Endothelial cell of umbilical vein (primary cell): ENCODE measurements around the gene NTNG1. TPM values are rescaled to one million over a fixed set of nuclear protein-coding genes. Genes with fewer than 3 reads are reported as not detected.

ENCODE experiments used
- BruUV-seq: library from RNA; stranded (reverse); fragments of 400-500 nt; replicated peaks from 2 replicates; lab custom pipeline; 2021; lab: Mats Ljungman, UMichigan
- CTCF ChIA-PET: fragments of 300-600, 350-600 bp; sonication (Branson Sonifier 250); formaldehyde crosslinking; loops from one replicate; lab custom pipeline; 2021; ENCODE audit warnings: antibody characterized with exemption, inconsistent platforms; lab: Charles Lee
- POLR2A ChIA-PET: fragments of 300-600, 350-600 bp; sonication (Branson Sonifier 250); formaldehyde crosslinking; loops from one replicate; lab custom pipeline; 2021; ENCODE audit warnings: antibody characterized with exemption, inconsistent platforms; lab: Charles Lee
- DNase-seq: peaks from one replicate; pipeline ENCODE4 v3.0.0-alpha.2; 2011; ENCODE audit warnings: low read depth, low spot score
- FAIRE-seq: peaks from 2 replicates; lab custom pipeline; 2011; peaks lifted over from hg19 to GRCh38; lab: Jason Lieb, UNC
- H2AFZ ChIP-seq: 2 replicates; pipeline ENCODE4 v1.6.0; 2012; ENCODE audit warnings: low read depth, low read length, control low read depth, inconsistent platforms
- H3K27ac ChIP-seq: 2 replicates; pipeline ENCODE4 v1.5.1; 2011; ENCODE audit warnings: low read depth, mild to moderate bottlenecking, control low read depth, low read length, moderate library complexity; ENCODE audit not compliant: insufficient read depth
- H3K27me3 ChIP-seq, 2 experiments: 2 replicates each; pipeline versions ENCODE4 v1.6.0 to v1.6.1; 2011; ENCODE audit warnings: low read length in 2 of 2, mixed read lengths in 1 of 2; ENCODE audit not compliant: control insufficient read depth in 2 of 2, insufficient read depth in 2 of 2
- H3K36me3 ChIP-seq, 2 experiments: 2 replicates in 1 of 2; 3 replicates in 1 of 2; pipeline ENCODE4 v1.5.1; 2011; ENCODE audit warnings: low read length in 2 of 2, mild to moderate bottlenecking in 1 of 2, moderate library complexity in 1 of 2; ENCODE audit not compliant: control insufficient read depth in 2 of 2, insufficient read depth in 2 of 2; ENCODE audit errors: extremely low read depth in 1 of 2
- H3K4me1 ChIP-seq: 3 replicates; pipeline ENCODE4 v1.5.1; 2011; ENCODE audit warnings: mild to moderate bottlenecking, low read length; ENCODE audit not compliant: control insufficient read depth, insufficient read depth; ENCODE audit errors: extremely low read depth
- H3K4me2 ChIP-seq: 2 replicates; pipeline ENCODE4 v1.6.1; 2011; ENCODE audit warnings: low read length, control low read depth, mixed read lengths; ENCODE audit not compliant: insufficient read depth
- H3K4me3 ChIP-seq, 3 experiments: fragments of 200-600 bp in 1 of 3; sonication (generic), shearing (Covaris generic) in 1 of 3; replicated peaks in 1 of 3; 2 replicates each; pipeline ENCODE4 v1.5.1; 2011 to 2016; ENCODE audit warnings: control low read depth in 3 of 3, low read length in 3 of 3, mild to moderate bottlenecking in 2 of 3, inconsistent platforms in 1 of 3, low read depth in 1 of 3, moderate library complexity in 1 of 3; ENCODE audit not compliant: insufficient read depth in 1 of 3
- H3K79me2 ChIP-seq: 2 replicates; pipeline ENCODE4 v1.6.0; 2012; ENCODE audit warnings: low read length, inconsistent platforms; ENCODE audit not compliant: control insufficient read depth, insufficient read depth
- H3K9ac ChIP-seq: replicated peaks from 2 replicates; pipeline ENCODE3; 2011; ENCODE audit warnings: low read length, control low read depth; ENCODE audit not compliant: insufficient read depth; ENCODE audit errors: extremely low read depth
- H3K9me1 ChIP-seq: replicated peaks from 3 replicates; pipeline ENCODE4 v1.6.0; 2011; ENCODE audit warnings: mild to moderate bottlenecking, low read length; ENCODE audit not compliant: control insufficient read depth, insufficient read depth; ENCODE audit errors: extremely low read depth
- H3K9me3 ChIP-seq: replicated peaks from 2 replicates; pipeline ENCODE4 v1.5.1; 2012; ENCODE audit warnings: low read length, inconsistent platforms; ENCODE audit not compliant: control insufficient read depth, insufficient read depth
- H4K20me1 ChIP-seq: replicated peaks from 2 replicates; pipeline ENCODE3; 2011; ENCODE audit warnings: mild to moderate bottlenecking, low read length; ENCODE audit not compliant: control insufficient read depth, insufficient read depth; ENCODE audit errors: extremely low read depth
- CTCF ChIP-seq, 2 donors: IDR thresholded peaks; 1 replicate in 1 of 2; 2 replicates in 1 of 2; pipeline ENCODE4 v1.5.1; 2011; ENCODE audit warnings: low read length in 2 of 2, mild to moderate bottlenecking in 2 of 2, moderate library complexity in 2 of 2, control low read depth in 1 of 2, inconsistent platforms in 1 of 2, low read depth in 1 of 2; ENCODE audit not compliant: insufficient read depth in 1 of 2; ENCODE audit errors: extremely low read depth in 1 of 2
- EZH2 ChIP-seq: IDR thresholded peaks from 2 replicates; pipeline ENCODE4 v1.6.1; 2012; ENCODE audit warnings: borderline replicate concordance, low read depth, mild to moderate bottlenecking, moderate library complexity, low read length, inconsistent platforms; ENCODE audit not compliant: severe bottlenecking
- FOS ChIP-seq: IDR thresholded peaks from 2 replicates; pipeline ENCODE4 v1.6.1; 2011; ENCODE audit warnings: mild to moderate bottlenecking, low read length, moderate library complexity, borderline replicate concordance; ENCODE audit not compliant: insufficient read depth
- GATA2 ChIP-seq: IDR thresholded peaks from 2 replicates; pipeline ENCODE4 v1.7.0; 2011; ENCODE audit warnings: low read depth, mild to moderate bottlenecking, moderate library complexity, mixed read lengths, low read length; ENCODE audit not compliant: insufficient read length, insufficient read depth
- JUN ChIP-seq: IDR thresholded peaks from 2 replicates; pipeline ENCODE4 v1.6.1; 2011; ENCODE audit warnings: borderline replicate concordance, low read depth; ENCODE audit not compliant: insufficient read length, insufficient read depth
- MYC ChIP-seq: IDR thresholded peaks from one replicate; pipeline ENCODE4 v1.6.1; 2011; ENCODE audit warnings: mild to moderate bottlenecking, low read depth, low read length
- POLR2A ChIP-seq: IDR thresholded peaks from 2 replicates; pipeline ENCODE4 v1.6.1; 2012; ENCODE audit warnings: low read depth, mild to moderate bottlenecking, control low read depth, low read length
- POLR2AphosphoS5 ChIP-seq: IDR thresholded peaks from 2 replicates; pipeline ENCODE4 v1.6.1; 2012; ENCODE audit warnings: low read depth, mild to moderate bottlenecking, control low read depth, low read length, moderate library complexity; ENCODE audit not compliant: insufficient read depth
- dilution Hi-C: fragments of 300-500 bp; cut with MboI; formaldehyde crosslinking; loops from one replicate; pipeline ENCODE4 v1.15.0; 2019; ENCODE audit warnings: low sequenced_read_pairs; ENCODE audit not compliant: extremely low pct_ligation_motif_present
- intact Hi-C: fragments of 100-400 bp; cut with micrococcal nuclease; formaldehyde crosslinking; loops from one replicate; pipeline ENCODE4 v1.10.0; 2022
- polyA plus RNA-seq, 4 experiments: library from polyadenylated mRNA; depleted of rRNA in 3 of 4; stranded (reverse) in 3 of 4; unstranded in 1 of 4; fragments of >200 nt; gene quantifications; 2 replicates each; pipeline versions ENCODE4 v1.2.1 to v1.2.3, GENCODE V29; 2011 to 2012; ENCODE audit warnings: missing spikeins in 1 of 4
- total RNA-seq: library from RNA; stranded (reverse); gene quantifications from 2 replicates; pipeline ENCODE4 v1.2.3, GENCODE V29; 2021
- TF ChIP-seq, protein P1 (sequence below): IDR thresholded peaks from 2 replicates; pipeline ENCODE4 v1.6.1; 2011; ENCODE audit not compliant: insufficient read depth, insufficient read length

Gene NTNG1
- total and polyA plus RNA-seq, 2 donors (not counting 3 experiments of a cell fraction or from before 2014, with no cell fraction given), result not detected

GRCh38 chr1:107389410-107390396, 248.9 kb downstream of the NTNG1 start:
- Histone ChIP-seq H3K9ac (no peak overlapping the region), H3K4me1 (no peaks in the 10 kb centered on the region), H3K27me3 (no peaks in the 10 kb centered on the region), H3K4me3 (no peak overlapping the region), H3K9me3 (no peaks in the 10 kb centered on the region), H3K9me1 (no peaks in the 10 kb centered on the region), H3K4me2 (no peak overlapping the region), H2AFZ (no peak overlapping the region), H4K20me1 (no peaks in the 10 kb centered on the region), H3K27ac (no peak overlapping the region), H3K79me2 (no peaks in the 10 kb centered on the region), H3K36me3 (no peaks in the 10 kb centered on the region)
- DNase-seq (no peak), FAIRE-seq (no peak)
- ChIA-PET CTCF (no interaction called here), POLR2A (no interaction called here)
- TF ChIP-seq POLR2AphosphoS5 (no peak), POLR2A (no peak), EZH2 (no peak), CTCF (IDR thresholded peaks at IDR 0.05; ENCODE audit: extremely low read depth in 1 of 2, insufficient read depth in 1 of 2, low read depth in 1 of 2, low read length in 2 of 2) (no peak), MYC (no peak), JUN (no peak), FOS (no peak), GATA2 (no peak)
- TF ChIP-seq, protein P1, sequence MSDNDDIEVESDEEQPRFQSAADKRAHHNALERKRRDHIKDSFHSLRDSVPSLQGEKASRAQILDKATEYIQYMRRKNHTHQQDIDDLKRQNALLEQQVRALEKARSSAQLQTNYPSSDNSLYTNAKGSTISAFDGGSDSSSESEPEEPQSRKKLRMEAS, result no peak
- intact Hi-C loops, result no loop called here
- dilution Hi-C loops, result no loop called here
- no TSS peak for BruUV-seq
